Stimulated activated CD4-positive, alpha-beta T cell treated with anti-CD3 and anti-CD28 coated beads, TNF-alpha, amount 100 ng/mL, for 1 hour (primary cell): Measurements from ENCODE around the gene SPIB.
A peak's percentile ranks its signal among the peaks of the same experiment; 100 is the strongest.
"Not testable (repeated sequence)": the region's sequence is repeated elsewhere in the genome, so short reads cannot be mapped to it uniquely, and the experiment has no call there.

Source experiments
- DNase-seq, 3 donors: peaks; one replicate each; pipeline ENCODE4 v3.0.0-alpha.2; 2020; ENCODE audit warnings: low read depth in 3 of 3, low spot score in 1 of 3

Gene SPIB

DNA sequence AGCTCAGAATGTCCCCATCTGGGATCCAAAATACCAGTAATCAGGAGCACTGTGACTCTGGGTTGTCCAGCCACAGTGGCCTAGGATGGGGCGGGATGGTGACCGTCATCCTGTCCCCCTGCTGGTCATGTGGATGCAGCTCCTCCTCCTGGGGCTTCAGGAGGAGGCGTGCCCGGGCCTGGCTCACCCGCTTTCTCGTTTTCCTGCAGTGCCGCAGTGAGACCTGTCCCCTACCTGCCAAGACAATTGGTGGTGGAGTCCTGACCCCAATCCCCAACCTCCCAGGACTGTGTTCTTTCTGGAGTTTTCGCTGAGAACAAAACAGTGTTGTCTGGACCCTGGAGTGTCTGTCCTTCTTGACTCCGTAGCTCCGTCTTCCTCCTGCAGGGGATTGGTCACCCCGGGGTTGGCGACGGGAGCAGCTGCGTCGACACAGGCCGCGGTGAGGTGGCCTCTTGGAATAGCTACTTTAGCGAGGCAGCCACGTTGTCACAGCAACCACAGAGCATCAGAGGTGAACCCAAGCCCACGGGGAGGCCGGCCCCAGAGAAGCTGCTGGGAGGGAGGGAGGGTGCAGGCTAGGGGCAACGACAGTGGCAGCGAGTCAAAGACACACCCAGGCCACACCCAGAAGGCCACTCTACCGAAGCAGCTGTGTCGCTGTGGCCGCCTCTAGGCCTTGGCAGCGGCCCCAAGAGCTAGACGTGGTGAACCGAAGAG lies 47.4 kb downstream of the SPIB start:
- DNase-seq = no peak

DNA sequence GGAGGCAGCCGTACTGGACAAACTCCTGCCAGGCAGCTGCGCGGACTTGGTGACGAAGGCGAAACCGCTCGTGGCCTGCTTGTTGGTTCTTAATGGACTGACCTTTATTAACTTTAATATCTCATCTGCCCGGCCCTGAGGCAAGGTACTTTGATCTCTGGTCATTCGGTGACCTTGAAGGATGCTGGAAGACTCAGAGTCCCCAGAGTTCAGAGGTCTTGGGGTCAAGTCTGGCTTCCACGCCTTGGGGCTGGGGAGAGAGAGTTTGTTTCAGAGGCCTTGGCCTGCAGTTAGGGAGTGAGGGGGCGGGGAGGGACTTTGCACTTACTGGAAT lies 47.9 kb downstream of the SPIB start:
- no peak for DNase-seq

DNA sequence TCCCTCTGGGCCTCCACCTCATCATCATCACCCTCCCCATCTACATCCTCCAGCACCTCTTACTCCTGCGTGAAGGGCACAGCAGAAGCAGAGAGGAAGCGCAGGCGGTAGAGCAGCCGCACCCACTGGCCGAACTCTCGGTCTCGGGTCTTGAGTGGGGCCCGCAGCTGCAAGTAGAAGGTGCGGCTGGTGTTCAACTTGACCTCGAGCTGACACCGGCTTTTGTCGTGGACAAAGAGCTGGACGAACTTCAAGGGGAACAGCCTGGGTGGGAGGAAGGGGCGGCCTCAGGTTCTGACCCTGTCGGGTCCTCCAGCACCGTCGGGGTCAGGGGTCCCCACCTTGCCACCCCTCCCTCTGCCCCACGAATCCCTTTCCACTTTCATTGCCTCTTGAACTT lies 48.8 kb downstream of the SPIB start:
- DNase-seq = no peak

GRCh38 chr19:50468818-50469217 lies 50.1 kb downstream of the SPIB start:
- no peak for DNase-seq

DNA sequence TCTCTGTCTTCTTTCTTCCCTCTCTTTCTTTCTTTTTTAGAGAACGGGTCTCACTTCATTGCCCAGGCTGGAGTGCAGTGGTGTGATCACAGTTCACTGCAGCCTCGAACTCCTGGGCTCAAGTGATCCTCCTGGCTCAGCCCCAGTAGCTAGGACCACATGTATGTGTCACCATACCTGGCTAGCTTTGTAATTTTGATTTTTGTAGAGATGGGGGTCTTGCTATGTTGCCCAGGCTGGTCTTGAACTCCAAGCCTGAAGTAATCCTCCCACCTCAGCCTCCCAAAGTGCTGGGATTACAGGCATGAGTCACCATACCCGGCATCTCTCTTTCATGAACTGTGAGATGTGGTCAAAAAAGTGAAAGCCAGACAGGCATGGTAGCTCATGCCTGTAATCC lies 54.6 kb downstream of the SPIB start:
- not testable (repeated sequence) for DNase-seq

DNA sequence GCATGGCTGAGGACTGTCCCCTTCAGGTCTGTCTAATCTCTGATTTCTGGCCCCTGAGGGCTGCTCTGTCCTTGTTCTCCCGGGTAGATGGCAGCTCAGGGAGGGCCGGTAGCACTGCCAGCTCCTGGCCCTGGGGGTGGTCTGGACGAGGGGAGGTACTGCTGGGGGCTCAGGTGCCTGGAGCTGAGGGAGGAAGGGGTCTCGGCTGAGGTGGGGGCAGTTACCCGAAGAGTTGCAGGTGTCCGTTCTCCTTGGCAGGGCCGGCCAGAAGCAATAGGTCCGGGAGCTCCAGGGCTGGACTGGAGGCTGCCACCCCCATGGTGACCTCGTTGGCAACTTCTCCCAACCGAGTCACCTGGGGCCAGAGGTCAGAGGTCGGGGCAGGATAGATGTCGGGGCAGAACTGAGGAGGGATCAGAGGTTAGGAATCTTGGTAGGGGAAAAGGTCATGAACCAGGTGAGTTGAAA lies 56.4 kb downstream of the SPIB start:
- no peak for DNase-seq

- no peak for DNase-seq
Observed at GRCh38 chr19:50475736-50476223, 57.0 kb downstream of the SPIB start.

DNA sequence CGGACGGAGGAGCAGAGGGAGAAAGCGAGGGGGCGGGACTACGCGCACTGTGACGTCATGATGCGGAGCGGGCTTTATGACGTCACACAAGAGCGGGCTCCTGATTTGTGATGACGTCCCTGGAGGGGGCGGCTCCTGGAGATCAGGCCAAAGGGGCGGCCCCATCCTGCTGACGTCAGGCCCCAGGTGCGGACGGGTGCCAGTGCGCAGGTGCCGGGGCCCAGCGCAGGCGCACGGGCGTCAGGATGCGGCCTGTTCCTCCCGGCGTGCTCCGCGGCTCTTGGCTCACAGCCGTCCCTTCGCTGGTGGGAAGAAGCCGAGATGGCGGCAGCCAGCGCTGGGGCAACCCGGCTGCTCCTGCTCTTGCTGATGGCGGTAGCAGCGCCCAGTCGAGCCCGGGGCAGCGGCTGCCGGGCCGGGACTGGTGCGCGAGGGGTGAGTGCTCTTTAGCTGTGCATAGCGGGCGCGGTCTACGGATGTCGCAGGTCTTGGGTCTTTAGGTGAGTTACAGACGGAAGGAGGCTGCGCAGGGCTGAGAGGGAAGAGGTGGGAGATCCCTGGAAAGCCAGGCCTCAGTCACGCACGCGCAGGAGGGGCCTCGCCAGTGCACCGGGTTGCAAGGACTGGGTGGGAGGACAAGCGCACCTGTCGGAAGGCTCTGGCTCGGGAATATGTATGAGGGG lies 57.6 kb downstream of the SPIB start, which contains the start of the genes EMC10 and GARIN5A:
Gene EMC10, plus strand, starts transcription at position 284 of the 683 bp plus-strand sequence. Its CDS starts 38 bp downstream, at position 322.
Gene GARIN5A, minus strand, starts transcription at position 625 of the 683 bp plus-strand sequence. Its CDS starts 460 bp downstream, at position 165.
- peak; percentile 76 to 88 (median 82) for DNase-seq

GRCh38 chr19:50476907-50477238 lies 58.1 kb downstream of the SPIB start:
- DNase-seq = no peak

GRCh38 chr19:50477751-50478515 lies 59.2 kb downstream of the SPIB start:
- no peak for DNase-seq

DNA sequence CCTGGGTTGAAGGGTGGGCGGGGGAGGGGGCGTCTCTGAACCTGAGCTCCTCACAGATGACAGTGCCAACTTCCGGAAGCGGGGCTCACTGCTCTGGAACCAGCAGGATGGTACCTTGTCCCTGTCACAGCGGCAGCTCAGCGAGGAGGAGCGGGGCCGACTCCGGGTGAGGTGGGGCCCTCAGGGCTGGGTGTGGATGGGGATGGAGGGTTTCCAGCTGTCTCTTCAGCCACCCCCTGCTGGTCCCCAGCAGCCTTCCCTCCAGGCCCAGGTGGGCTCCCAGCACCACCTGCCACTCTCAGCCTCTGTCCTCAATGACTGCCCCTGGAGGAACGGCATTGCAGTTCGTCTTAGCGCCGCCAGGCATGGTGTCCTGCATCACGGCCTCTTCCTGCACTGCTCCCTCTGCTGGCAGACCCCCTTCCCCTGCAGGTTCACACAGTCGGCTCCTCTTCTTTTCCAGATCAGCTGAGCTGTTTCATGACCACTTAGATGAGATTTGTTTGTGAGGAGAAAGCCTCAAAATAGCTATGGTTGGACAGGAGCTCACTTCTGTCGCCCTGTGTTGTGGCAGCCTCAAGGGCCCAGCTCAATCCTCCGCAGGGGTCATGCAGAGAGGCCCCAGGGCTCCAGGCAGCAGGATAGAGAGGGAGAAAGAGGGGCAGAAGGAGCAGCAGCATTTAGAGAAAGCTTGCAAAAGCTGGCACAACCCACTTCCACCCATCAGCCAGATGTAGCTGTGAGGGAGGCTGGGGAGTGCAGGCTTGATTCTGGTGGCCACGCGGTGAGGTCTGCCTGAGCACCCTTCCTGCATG lies 60.4 kb downstream of the SPIB start:
- DNase-seq = no peak

DNA sequence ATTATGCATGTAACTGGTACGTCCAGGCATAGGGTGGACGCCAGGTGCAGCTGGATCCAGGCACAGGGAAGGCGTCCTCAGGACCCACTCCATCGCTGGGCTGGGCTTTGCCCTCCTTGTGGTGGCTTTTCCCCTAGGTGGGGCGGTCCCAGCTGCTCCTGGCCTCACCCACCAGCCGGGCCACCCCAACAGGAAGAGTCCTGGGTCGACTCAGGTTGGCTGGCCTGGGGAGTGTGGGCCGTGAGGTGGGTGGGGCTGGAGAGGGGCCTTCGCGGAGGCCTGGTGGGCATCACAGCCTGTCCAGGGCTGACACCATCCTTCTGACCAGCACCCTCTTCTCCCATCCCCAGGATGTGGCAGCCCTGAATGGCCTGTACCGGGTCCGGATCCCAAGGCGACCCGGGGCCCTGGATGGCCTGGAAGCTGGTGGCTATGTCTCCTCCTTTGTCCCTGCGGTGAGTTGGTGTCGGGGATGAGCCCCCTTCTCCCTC lies 61.1 kb downstream of the SPIB start:
- no peak for DNase-seq

GRCh38 chr19:50480281-50481111 lies 61.8 kb downstream of the SPIB start:
- no peak for DNase-seq
